A673 (cell line): ENCODE measurements around the gene COL20A1. TPM values are rescaled to one million over a fixed set of nuclear protein-coding genes. Genes with fewer than 3 reads are reported as not detected.

Experiments used
- BruUV-seq: library from RNA; stranded (reverse); fragments of 400-500 nt; replicated peaks from 2 replicates; lab custom pipeline; 2021; lab: Mats Ljungman, UMichigan
- CTCF ChIA-PET: fragments of 300-600 bp; sonication (Branson Sonifier 250); formaldehyde crosslinking; loops from one replicate; lab custom pipeline; 2022; ENCODE audit warnings: antibody characterized with exemption; lab: Charles Lee
- POLR2A ChIA-PET: fragments of 300-600 bp; sonication (Branson Sonifier 250); formaldehyde crosslinking; loops from one replicate; lab custom pipeline; 2022; ENCODE audit warnings: antibody characterized with exemption; ENCODE audit not compliant: low non-redundant PET; lab: Charles Lee
- DNase-seq: peaks from one replicate; pipeline ENCODE4 v3.0.0-alpha.2; 2015; ENCODE audit warnings: low spot score
- H3K27ac ChIP-seq: fragments of 200-600 bp; sonication (generic); 2 replicates; pipeline ENCODE4 v1.5.1; 2016; ENCODE audit warnings: mixed run types, low read depth, mild to moderate bottlenecking, mixed read lengths, antibody characterized with exemption, low read length; ENCODE audit not compliant: poor library complexity, severe bottlenecking
- H3K27me3 ChIP-seq: fragments of 200-600 bp; sonication (generic); replicated peaks from 2 replicates; pipeline ENCODE4 v1.6.1; 2017; ENCODE audit warnings: mixed run types, low read depth, mild to moderate bottlenecking, mixed read lengths, antibody characterized with exemption, low read length; ENCODE audit not compliant: insufficient read depth, poor library complexity
- H3K36me3 ChIP-seq: fragments of 200-600 bp; sonication (generic); 2 replicates; pipeline ENCODE4 v1.6.1; 2016; ENCODE audit warnings: mixed run types, mild to moderate bottlenecking, mixed read lengths, antibody characterized with exemption, low read length; ENCODE audit not compliant: insufficient read depth, poor library complexity, severe bottlenecking
- H3K4me1 ChIP-seq: fragments of 200-600 bp; sonication (generic); 2 replicates; pipeline ENCODE4 v1.6.1; 2017; ENCODE audit warnings: mixed run types, mild to moderate bottlenecking, mixed read lengths, antibody characterized with exemption, low read length; ENCODE audit not compliant: insufficient read depth, poor library complexity, severe bottlenecking
- H3K4me3 ChIP-seq: fragments of 200-600 bp; sonication (generic); 2 replicates; pipeline ENCODE4 v1.5.1; 2016; ENCODE audit warnings: low read depth, mixed run types, mild to moderate bottlenecking, mixed read lengths, low read length; ENCODE audit not compliant: poor library complexity, severe bottlenecking
- H3K9me3 ChIP-seq: fragments of 200-600 bp; sonication (generic); 2 replicates; pipeline ENCODE4 v1.6.1; 2016; ENCODE audit warnings: mixed run types, low read depth, mild to moderate bottlenecking, mixed read lengths, antibody characterized with exemption, low read length; ENCODE audit not compliant: poor library complexity, severe bottlenecking
- EZH2 ChIP-seq: fragments of 200-600 bp; sonication (generic); IDR thresholded peaks from 2 replicates; pipeline ENCODE4 v1.6.1; 2017; ENCODE audit warnings: borderline replicate concordance, low read depth, mild to moderate bottlenecking, mixed read lengths, antibody characterized with exemption, low read length; ENCODE audit not compliant: poor library complexity, severe bottlenecking
- intact Hi-C: fragments of 100-400 bp; cut with micrococcal nuclease; formaldehyde crosslinking; loops from one replicate; pipeline ENCODE4 v1.10.0; 2022; ENCODE audit not compliant: unreplicated experiment
- total RNA-seq: library from RNA; stranded (reverse); gene quantifications from 2 replicates; pipeline ENCODE4 v1.2.3, GENCODE V29; 2021
- TF ChIP-seq, protein P1 (sequence below): fragments of 300-800, 200-600 bp; sonication (generic); conservative IDR thresholded peaks from 2 replicates; pipeline ENCODE4 v1.5.1; 2017; ENCODE audit warnings: low read depth, mild to moderate bottlenecking, antibody characterized with exemption, low read length, moderate library complexity, mixed read lengths

COL20A1 gene
- total RNA-seq, 1 experiment from 2014 or later: not detected

DNA sequence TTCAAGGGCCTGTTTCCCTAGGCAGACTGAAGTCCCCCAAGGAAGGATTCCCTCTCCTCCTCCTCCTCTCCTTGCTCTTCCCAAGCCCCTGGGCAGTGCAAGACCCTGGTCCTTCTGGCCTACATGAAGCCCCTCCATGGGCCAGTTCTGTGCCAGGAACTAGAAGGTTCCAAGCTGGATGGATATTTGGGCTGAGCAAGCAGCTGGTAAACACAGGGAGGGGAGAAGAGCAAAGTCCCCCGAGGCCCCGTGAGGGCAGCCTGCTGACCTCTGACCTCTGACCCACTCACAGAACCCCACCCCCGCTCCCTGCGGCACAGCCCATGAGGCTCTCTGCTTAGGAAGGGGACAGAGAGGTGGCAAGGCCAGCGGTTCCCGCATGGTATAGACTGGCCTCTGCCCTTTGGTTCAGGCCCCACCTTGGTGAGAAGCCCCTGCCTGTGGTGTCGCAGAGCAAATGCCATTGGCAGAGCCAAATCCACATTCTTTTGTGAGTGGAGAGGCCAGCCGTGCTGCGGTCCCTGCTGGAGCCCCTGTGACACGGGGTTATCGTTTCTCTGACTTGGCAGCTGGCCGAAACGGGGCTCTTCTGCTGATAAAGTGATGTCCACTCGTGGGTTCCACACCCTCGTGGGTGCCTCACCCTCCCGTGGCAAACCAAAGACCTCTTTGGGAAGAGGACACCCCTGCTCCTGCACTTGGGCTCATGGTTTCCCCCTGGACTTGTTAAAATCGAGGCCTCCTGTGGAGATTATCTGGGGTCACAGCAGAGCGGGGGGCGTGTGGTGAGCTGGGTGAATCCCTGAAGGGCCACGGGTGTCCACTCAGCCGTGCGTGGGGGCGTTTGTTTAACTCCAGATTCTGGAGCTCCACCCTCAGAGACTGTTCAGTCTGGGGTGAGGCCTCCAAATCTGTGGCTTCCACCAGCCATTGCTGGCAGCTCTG, 70.3 kb downstream of the COL20A1 start:
- Histone ChIP-seq H3K27me3 (peaks cover 13% of the 10 kb centered on the region), H3K36me3 (no peaks in the 10 kb centered on the region), H3K4me3 (no peak overlapping the region), H3K27ac (no peak overlapping the region), H3K4me1 (no peaks in the 10 kb centered on the region), H3K9me3 (no peaks in the 10 kb centered on the region)
- ChIA-PET CTCF (no interaction called here), POLR2A (no interaction called here)
- BruUV-seq: no TSS peak
- TF ChIP-seq EZH2: no peak
- TF ChIP-seq, protein P1, sequence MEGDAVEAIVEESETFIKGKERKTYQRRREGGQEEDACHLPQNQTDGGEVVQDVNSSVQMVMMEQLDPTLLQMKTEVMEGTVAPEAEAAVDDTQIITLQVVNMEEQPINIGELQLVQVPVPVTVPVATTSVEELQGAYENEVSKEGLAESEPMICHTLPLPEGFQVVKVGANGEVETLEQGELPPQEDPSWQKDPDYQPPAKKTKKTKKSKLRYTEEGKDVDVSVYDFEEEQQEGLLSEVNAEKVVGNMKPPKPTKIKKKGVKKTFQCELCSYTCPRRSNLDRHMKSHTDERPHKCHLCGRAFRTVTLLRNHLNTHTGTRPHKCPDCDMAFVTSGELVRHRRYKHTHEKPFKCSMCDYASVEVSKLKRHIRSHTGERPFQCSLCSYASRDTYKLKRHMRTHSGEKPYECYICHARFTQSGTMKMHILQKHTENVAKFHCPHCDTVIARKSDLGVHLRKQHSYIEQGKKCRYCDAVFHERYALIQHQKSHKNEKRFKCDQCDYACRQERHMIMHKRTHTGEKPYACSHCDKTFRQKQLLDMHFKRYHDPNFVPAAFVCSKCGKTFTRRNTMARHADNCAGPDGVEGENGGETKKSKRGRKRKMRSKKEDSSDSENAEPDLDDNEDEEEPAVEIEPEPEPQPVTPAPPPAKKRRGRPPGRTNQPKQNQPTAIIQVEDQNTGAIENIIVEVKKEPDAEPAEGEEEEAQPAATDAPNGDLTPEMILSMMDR: no peak
- no peak for DNase-seq
- intact Hi-C loops: no loop called here

- CTCF ChIA-PET: no interaction called here
- TF ChIP-seq EZH2: no peak
- TF ChIP-seq, protein P1: no peak
- H3K36me3 ChIP-seq: no peaks in the 10 kb centered on the region
- intact Hi-C loops: no loop called here
- no peaks in the 10 kb centered on the region for H3K4me1 ChIP-seq
- no peaks in the 10 kb centered on the region for H3K9me3 ChIP-seq
- H3K4me3 ChIP-seq: no peak overlapping the region
- DNase-seq: no peak
- POLR2A ChIA-PET: no interaction called here
- no TSS peak for BruUV-seq
- H3K27me3 ChIP-seq: peaks cover 13% of the 10 kb centered on the region
- H3K27ac ChIP-seq: no peak overlapping the region
These were observed 71.1 kb downstream of the COL20A1 start for GRCh38 chr20:63363981-63364561.

- ChIA-PET CTCF (no interaction called here), POLR2A (interaction anchor here (0.6 kb wide), 1 partner anchor 293 kb away, joined by 3 read pairs; no protein-coding TSS in a partner anchor)
- BruUV-seq: no TSS peak
- TF ChIP-seq, protein P1: no peak
- no peak for TF ChIP-seq EZH2
- DNase-seq: no peak
- H3K4me3 ChIP-seq: no peak overlapping the region
- H3K4me1 ChIP-seq: no peaks in the 10 kb centered on the region
- H3K9me3 ChIP-seq: no peaks in the 10 kb centered on the region
- H3K36me3 ChIP-seq: no peaks in the 10 kb centered on the region
- intact Hi-C loops: no loop called here
- no peak overlapping the region for H3K27ac ChIP-seq
- peaks cover 11% of the 10 kb centered on the region for H3K27me3 ChIP-seq
These were observed 72.0 kb downstream of the COL20A1 start for GRCh38 chr20:63364801-63365585.
